Right ventricle myocardium superior (tissue), 1 donor: ENCODE measurements around the gene PLEKHA6. TPM values are rescaled to one million over a fixed set of nuclear protein-coding genes. Genes with fewer than 3 reads are reported as not detected.
A peak's percentile ranks its signal among the peaks of the same experiment; 100 is the strongest.

Experiments
- ATAC-seq: fragments of 200-7000 bp; cut with Tn5 transposase; one replicate; pipeline ENCODE4 v1.9.1; 2020; ENCODE audit warnings: mild to moderate bottlenecking; ENCODE audit not compliant: poor library complexity
- DNase-seq: peaks from one replicate; pipeline ENCODE4 v3.0.0-alpha.2; 2020
- intact Hi-C: fragments of 100-400 bp; cut with DNase I; formaldehyde crosslinking; loops from one replicate; pipeline ENCODE4 v1.11.2; 2022
- total RNA-seq: library from RNA; stranded (reverse); fragmentation: NEBNext Ultra II Directional; extraction: Animal tissue kit (Norgen Biotek cat#: 25700); gene quantifications from one replicate; pipeline ENCODE4 v1.2.1, GENCODE V29; 2021
- donor health status: DM: no; HTN: yes; CAD: no; lungs with severe emphysema.

PLEKHA6 gene
- total RNA-seq, 1 donor from 2014 or later, result 20.0 TPM

- intact Hi-C loops, result no loop called here
- DNase-seq (no peak), ATAC-seq (no peak)
These were observed 23.6 kb upstream of the PLEKHA6 start for GRCh38 chr1:204383163-204383904.

- intact Hi-C loops, result no loop called here
- ATAC-seq (no peak), DNase-seq (no peak)
These were observed 23.0 kb upstream of the PLEKHA6 start for GRCh38 chr1:204382714-204383083.

GRCh38 chr1:204380293-204380831 is 20.6 kb upstream of the PLEKHA6 start:
- no peak for DNase-seq
- ATAC-seq, result no peak
- intact Hi-C loops, result no loop called here

GRCh38 chr1:204377800-204378668 is 18.3 kb upstream of the PLEKHA6 start:
- peak; percentile 51 for DNase-seq
- intact Hi-C loops, result no loop called here
- peak; percentile 62 for ATAC-seq

- DNase-seq (no peak), ATAC-seq (peak; percentile 36)
- intact Hi-C loops, result no loop called here
These were observed 17.4 kb upstream of the PLEKHA6 start for GRCh38 chr1:204376919-204377799.

- no peak for ATAC-seq
- intact Hi-C loops, result no loop called here
These were observed 16.7 kb upstream of the PLEKHA6 start for GRCh38 chr1:204376465-204376864.

GRCh38 chr1:204373911-204374310 is 14.2 kb upstream of the PLEKHA6 start:
- no peak for ATAC-seq
- intact Hi-C loops, result no loop called here

More at GRCh38 chr1:204376465-204376864, 16.7 kb upstream of the PLEKHA6 start:
- no peak for DNase-seq

GRCh38 chr1:204370176-204370575 is 10.4 kb upstream of the PLEKHA6 start:
- DNase-seq (no peak), ATAC-seq (no peak)
- intact Hi-C loops, result no loop called here

More at GRCh38 chr1:204373911-204374310, 14.2 kb upstream of the PLEKHA6 start:
- DNase-seq, result no peak

GRCh38 chr1:204368996-204369726 is 9.4 kb upstream of the PLEKHA6 start:
- ATAC-seq (no peak), DNase-seq (no peak)
- intact Hi-C loops, result no loop called here

GRCh38 chr1:204367956-204368355 is 8.2 kb upstream of the PLEKHA6 start:
- no peak for ATAC-seq
- intact Hi-C loops, result no loop called here
- no peak for DNase-seq

- DNase-seq, result no peak
- intact Hi-C loops, result no loop called here
- no peak for ATAC-seq
These were observed 7.6 kb upstream of the PLEKHA6 start for GRCh38 chr1:204367193-204367858.

- DNase-seq, result no peak
- no peak for ATAC-seq
- intact Hi-C loops, result no loop called here
These were observed 7.0 kb upstream of the PLEKHA6 start for GRCh38 chr1:204366759-204367158.

- DNase-seq (peak; percentile 76), ATAC-seq (peak; percentile 86)
- intact Hi-C loops, result loop anchor here (2.0 to 5.0 kb wide), 3 partner anchors 106 to 201 kb away; no protein-coding TSS in a partner anchor
These were observed 3.8 kb upstream of the PLEKHA6 start for GRCh38 chr1:204363335-204364114.

GRCh38 chr1:204362984-204363334 is 3.2 kb upstream of the PLEKHA6 start:
- ATAC-seq, result peak; percentile 2
- intact Hi-C loops, result loop anchor here (2.0 to 5.0 kb wide), 3 partner anchors 106 to 200 kb away; no protein-coding TSS in a partner anchor

GRCh38 chr1:204361781-204362180 is 2.1 kb upstream of the PLEKHA6 start:
- intact Hi-C loops, result loop anchor here (2.0 to 5.0 kb wide), 3 partner anchors 104 to 199 kb away; no protein-coding TSS in a partner anchor
- DNase-seq (no peak), ATAC-seq (no peak)

More at GRCh38 chr1:204362984-204363334, 3.2 kb upstream of the PLEKHA6 start:
- no peak for DNase-seq

GRCh38 chr1:204361341-204361771 is 1.6 kb upstream of the PLEKHA6 start:
- DNase-seq, result no peak
- intact Hi-C loops, result loop anchor here (5.0 kb wide), 2 partner anchors 104 to 144 kb away; no protein-coding TSS in a partner anchor
- no peak for ATAC-seq
